Measurements from ENCODE around the gene PRICKLE2.

PRICKLE2 gene

GRCh38 chr3:64247991-64248646 lies 22.9 kb upstream of the PRICKLE2 start:
- no peak for DNase-seq

GRCh38 chr3:64244011-64244942 lies 19.0 kb upstream of the PRICKLE2 start:
- no peak for DNase-seq

GRCh38 chr3:64242435-64242834 lies 17.2 kb upstream of the PRICKLE2 start:
- DNase-seq = no peak

- DNase-seq = no peak
Observed at GRCh38 chr3:64240959-64241358, 15.7 kb upstream of the PRICKLE2 start.

- no peak for DNase-seq
Observed at GRCh38 chr3:64240396-64240795, 15.1 kb upstream of the PRICKLE2 start.

- DNase-seq = no peak
Observed at GRCh38 chr3:64239841-64240240, 14.6 kb upstream of the PRICKLE2 start.

GRCh38 chr3:64238971-64239667 lies 13.9 kb upstream of the PRICKLE2 start:
- no peak for DNase-seq

- no peak for DNase-seq
Observed at GRCh38 chr3:64237083-64237482, 11.8 kb upstream of the PRICKLE2 start.

- DNase-seq = no peak
Observed at GRCh38 chr3:64235605-64236004, 10.3 kb upstream of the PRICKLE2 start.

- DNase-seq = no peak
Observed at GRCh38 chr3:64234571-64234970, 9.3 kb upstream of the PRICKLE2 start.

- no peak for DNase-seq
Observed at GRCh38 chr3:64232821-64233220, 7.6 kb upstream of the PRICKLE2 start.

GRCh38 chr3:64229903-64230302 lies 4.6 kb upstream of the PRICKLE2 start:
- no peak for DNase-seq

GRCh38 chr3:64228110-64228509 lies 2.8 kb upstream of the PRICKLE2 start:
- no peak for DNase-seq

GRCh38 chr3:64226730-64227129 lies 1.5 kb upstream of the PRICKLE2 start:
- DNase-seq = no peak

GRCh38 chr3:64225695-64226499 lies 631 bp upstream of the PRICKLE2 start:
- no peak for DNase-seq

- DNase-seq = no peak
Observed at GRCh38 chr3:64223791-64224745, 1.2 kb downstream of the PRICKLE2 start.

GRCh38 chr3:64222501-64223111 lies 2.7 kb downstream of the PRICKLE2 start:
- DNase-seq = no peak

GRCh38 chr3:64221571-64222257 lies 3.6 kb downstream of the PRICKLE2 start:
- DNase-seq = no peak

- DNase-seq = no peak
Observed at GRCh38 chr3:64220161-64220914, 4.9 kb downstream of the PRICKLE2 start.

GRCh38 chr3:64218746-64219145 lies 6.5 kb downstream of the PRICKLE2 start:
- DNase-seq = no peak
